Psoas muscle (tissue), 8 donors: Measurements from ENCODE around the gene SLC39A11. TPM values are rescaled to one million over a fixed set of nuclear protein-coding genes. Genes with fewer than 3 reads are reported as not detected.

Experiments
- ATAC-seq, 4 donors: fragments of 200-7000 bp; cut with Tn5 transposase; one replicate each; pipeline ENCODE4 v1.9.1; 2020; ENCODE audit warnings: moderate library complexity in 3 of 4, mild to moderate bottlenecking in 2 of 4
- DNase-seq, 2 donors: peaks; one replicate each; pipeline ENCODE4 v3.0.0-alpha.2; 2020
- H3K27ac ChIP-seq: fragments of 200-600 bp; one replicate; pipeline ENCODE4 v1.8.0; 2022
- H3K27me3 ChIP-seq, 3 donors: fragments of 200-600 bp in 1 of 3; one replicate each; pipeline versions ENCODE4 v1.6.1 to v1.8.0; 2013 to 2022; ENCODE audit warnings: low read length in 2 of 3, mild to moderate bottlenecking in 2 of 3, moderate library complexity in 1 of 3; ENCODE audit not compliant: insufficient read depth in 3 of 3
- H3K36me3 ChIP-seq, 2 donors: fragments of 200-600 bp in 1 of 2; one replicate each; pipeline versions ENCODE4 v1.6.1 to v1.8.0; 2013 to 2022; ENCODE audit warnings: low read depth in 1 of 2, mild to moderate bottlenecking in 1 of 2, moderate library complexity in 1 of 2; ENCODE audit not compliant: insufficient read depth in 1 of 2
- H3K4me1 ChIP-seq: fragments of 200-600 bp; one replicate; pipeline ENCODE4 v1.8.0; 2022
- H3K4me3 ChIP-seq: fragments of 200-600 bp; one replicate; pipeline ENCODE4 v1.8.0; 2022; ENCODE audit warnings: mild to moderate bottlenecking
- H3K9me3 ChIP-seq: fragments of 200-600 bp; one replicate; pipeline ENCODE4 v1.8.0; 2022
- CTCF ChIP-seq: fragments of 200-600 bp; IDR thresholded peaks from one replicate; pipeline ENCODE4 v1.8.0; 2022; ENCODE audit warnings: antibody characterized with exemption
- WGBS, 3 donors: extraction: QIAGEN DNeasy Blood & Tissue Kit; methylation state at CpG; one replicate each; pipeline versions ENCODE4 v1.1.6 to v1.1.7; 2013; 5-methylcytosine and 5-hydroxymethylcytosine counted together
- intact Hi-C, 2 donors: fragments of 100-400 bp; cut with DNase I; formaldehyde crosslinking; loops; one replicate each; pipeline versions ENCODE4 v1.11.0 to v1.14.2; 2022
- polyA plus RNA-seq, 3 donors: library from polyadenylated mRNA; stranded (reverse); fragments of 200-250 nt; gene quantifications; one replicate each; pipeline ENCODE4 v1.2.3, GENCODE V29; 2013
- total RNA-seq, 4 donors: library from RNA; stranded (reverse); fragmentation: NEBNext Ultra II Directional in 2 of 4; extraction: Animal tissue kit (Norgen Biotek cat#: 25700) in 2 of 4; gene quantifications; one replicate each; pipeline versions ENCODE4 v1.2.1 to v1.2.4, GENCODE V29; 2021 to 2023
- donor health status: healthy with polysubstance abuse.
- donor health status: DM: no; HTN: no; CAD: no; lungs with moderate emphysema.
- donor health status: Bipolar disorder and iron deficiency.
- donor health status: healthy.
- donor health status: DM: yes; HTN: yes; CAD: no.
- donor health status: DM: no; HTN: no; CAD: no.
- donor health status: DM: no; HTN: no; CAD: no.
- donor health status: DM: yes; HTN: yes; CAD: no.

SLC39A11 gene
- total and polyA plus RNA-seq, 7 donors = 1.6 to 9.7 (median 7.9) TPM

GRCh38 chr17:73022694-73023093 is 69.8 kb downstream of the SLC39A11 start:
- no peak overlapping the region for H3K27ac ChIP-seq
- intact Hi-C loops = no loop called here

GRCh38 chr17:73021771-73022170 is 70.7 kb downstream of the SLC39A11 start:
- TF ChIP-seq CTCF = no peak
- DNase-seq (no peak), ATAC-seq (no peak)
- Histone ChIP-seq H3K27ac (no peak overlapping the region), H3K9me3 (peaks cover 11% of the 10 kb centered on the region), H3K4me3 (no peak overlapping the region), H3K27me3 (no peaks in the 10 kb centered on the region), H3K4me1 (no peaks in the 10 kb centered on the region), H3K36me3 (no peaks in the 10 kb centered on the region)
- WGBS, 3 donors = 87 to 88% (median 87%) methylated on average over 12 of the region's 12 CpGs
- intact Hi-C loops = no loop called here

More at GRCh38 chr17:73022694-73023093, 69.8 kb downstream of the SLC39A11 start:
- Histone ChIP-seq H3K4me1 (no peaks in the 10 kb centered on the region), H3K36me3 (no peaks in the 10 kb centered on the region), H3K4me3 (no peak overlapping the region), H3K9me3 (peaks cover 11% of the 10 kb centered on the region), H3K27me3 (no peaks in the 10 kb centered on the region)
- TF ChIP-seq CTCF = no peak
- ATAC-seq (no peak), DNase-seq (no peak)
- WGBS, 3 donors = 80 to 85% (median 80%) methylated on average over 2 of the region's 2 CpGs

GRCh38 chr17:73020110-73020509 is 72.4 kb downstream of the SLC39A11 start:
- ATAC-seq = no peak
- no peak for DNase-seq
- intact Hi-C loops = no loop called here
- Histone ChIP-seq H3K4me1 (no peaks in the 10 kb centered on the region), H3K36me3 (no peaks in the 10 kb centered on the region), H3K4me3 (no peak overlapping the region), H3K27ac (no peak overlapping the region), H3K9me3 (peaks cover 11% of the 10 kb centered on the region), H3K27me3 (no peaks in the 10 kb centered on the region)
- TF ChIP-seq CTCF = no peak
- WGBS, 3 donors = 95 to 98% (median 97%) methylated on average over 4 of the region's 4 CpGs

GRCh38 chr17:73018599-73018998 is 73.9 kb downstream of the SLC39A11 start:
- Histone ChIP-seq H3K4me1 (no peaks in the 10 kb centered on the region), H3K27me3 (no peaks in the 10 kb centered on the region), H3K27ac (no peak overlapping the region), H3K9me3 (peaks cover 11% of the 10 kb centered on the region), H3K36me3 (no peaks in the 10 kb centered on the region), H3K4me3 (no peak overlapping the region)
- no peak for TF ChIP-seq CTCF
- no peak for ATAC-seq
- no peak for DNase-seq
- intact Hi-C loops = loop anchor here in 1 of 2 donors (5.0 kb wide), 1 partner anchor 946 kb away; no protein-coding TSS in a partner anchor

- Histone ChIP-seq H3K27me3 (no peaks in the 10 kb centered on the region), H3K36me3 (no peaks in the 10 kb centered on the region), H3K4me3 (no peak overlapping the region), H3K27ac (no peak overlapping the region), H3K9me3 (peaks cover 11% of the 10 kb centered on the region), H3K4me1 (no peaks in the 10 kb centered on the region)
- no peak for ATAC-seq
- no peak for TF ChIP-seq CTCF
- intact Hi-C loops = loop anchor here in 1 of 2 donors (5.0 kb wide), 1 partner anchor 945 kb away; no protein-coding TSS in a partner anchor
- no peak for DNase-seq
- 90 to 96% (median 94%) methylated on average over 3 of the region's 3 CpGs for WGBS, 3 donors
These were observed 74.8 kb downstream of the SLC39A11 start for GRCh38 chr17:73017658-73018057.
